ENCODE results near the gene HACE1. TPM values are rescaled to one million over a fixed set of nuclear protein-coding genes. Genes with fewer than 3 reads are reported as not detected.
A peak's percentile ranks its signal among the peaks of the same experiment; 100 is the strongest.
"Not testable (repeated sequence)": the region's sequence is repeated elsewhere in the genome, so short reads cannot be mapped to it uniquely, and the experiment has no call there.

The HACE1 gene
- 6.8 and 14.6 TPM in 2 replicates for total RNA-seq (2014; rRNA removed; shearing (Covaris generic))

GRCh38 chr6:104859225-104860146 is at the start of gene HACE1:
Gene HACE1 (minus strand): TSS chr6:104859919. CDS start chr6:104859642, 277 bp downstream.
- DNase-seq (ENCODE audit: low read depth), result peak; percentile 93

GRCh38 chr6:104908888-104909525 is 49.3 kb upstream of the HACE1 start:
- DNase-seq (ENCODE audit: low read depth), result no peak

GRCh38 chr6:104908031-104908887 is 48.5 kb upstream of the HACE1 start:
- DNase-seq (ENCODE audit: low read depth), result peak; percentile 25

- peak; percentile 11 for DNase-seq (ENCODE audit: low read depth)
These were observed 39.2 kb upstream of the HACE1 start for GRCh38 chr6:104898893-104899292.

GRCh38 chr6:104896914-104897313 is 37.2 kb upstream of the HACE1 start:
- DNase-seq (ENCODE audit: low read depth), result no peak

GRCh38 chr6:104888066-104888465 is 28.3 kb upstream of the HACE1 start:
- DNase-seq (ENCODE audit: low read depth), result no peak

GRCh38 chr6:104887350-104887749 is 27.6 kb upstream of the HACE1 start:
- peak; percentile 25 for DNase-seq (ENCODE audit: low read depth)

- DNase-seq (ENCODE audit: low read depth), result no peak
These were observed 25.9 kb upstream of the HACE1 start for GRCh38 chr6:104885518-104886043.

GRCh38 chr6:104884867-104885517 is 25.3 kb upstream of the HACE1 start:
- peak; percentile 47 for DNase-seq (ENCODE audit: low read depth)

- no peak for DNase-seq (ENCODE audit: low read depth)
These were observed 22.4 kb upstream of the HACE1 start for GRCh38 chr6:104881964-104882668.

GRCh38 chr6:104862456-104862855 is 2.7 kb upstream of the HACE1 start:
- DNase-seq (ENCODE audit: low read depth), result no peak

GRCh38 chr6:104860221-104860620 is 502 bp upstream of the HACE1 start:
- no peak for DNase-seq (ENCODE audit: low read depth)

- DNase-seq (ENCODE audit: low read depth), result no peak
These were observed 1.1 kb downstream of the HACE1 start for GRCh38 chr6:104858642-104859041.

- DNase-seq (ENCODE audit: low read depth), result peak; percentile 16
These were observed 4.2 kb downstream of the HACE1 start for GRCh38 chr6:104855507-104855906.

- DNase-seq (ENCODE audit: low read depth), result not testable (repeated sequence)
These were observed 12.0 kb downstream of the HACE1 start for GRCh38 chr6:104847721-104848120.

- no peak for DNase-seq (ENCODE audit: low read depth)
These were observed 16.5 kb downstream of the HACE1 start for GRCh38 chr6:104843229-104843628.

GRCh38 chr6:104837158-104837557 is 22.6 kb downstream of the HACE1 start:
- DNase-seq (ENCODE audit: low read depth), result no peak

GRCh38 chr6:104836479-104837020 is 23.2 kb downstream of the HACE1 start:
- DNase-seq (ENCODE audit: low read depth), result not testable (repeated sequence)

- DNase-seq (ENCODE audit: low read depth), result no peak
These were observed 23.9 kb downstream of the HACE1 start for GRCh38 chr6:104835782-104836181.

All from Daoy (cell line).